H9 (cell line): ENCODE results near the gene SPSB4. TPM values are rescaled to one million over a fixed set of nuclear protein-coding genes. Genes with fewer than 3 reads are reported as not detected.

Experiments
- DNase-seq: peaks from one replicate; pipeline ENCODE4 v3.0.0-alpha.2; 2017
- H2AFZ ChIP-seq: one replicate; pipeline ENCODE4 v1.6.1; 2013; ENCODE audit warnings: mild to moderate bottlenecking, low read length, control low read depth, moderate library complexity
- H2AK5ac ChIP-seq: 2 replicates; pipeline ENCODE4 v1.6.1; 2013; ENCODE audit warnings: low read length, control low read depth, mixed read lengths; ENCODE audit not compliant: insufficient read length
- H2BK120ac ChIP-seq: one replicate; pipeline ENCODE4 v1.6.1; 2013; ENCODE audit warnings: low read depth, mild to moderate bottlenecking, low read length, control low read depth, inconsistent platforms; ENCODE audit not compliant: poor library complexity, severe bottlenecking
- H2BK12ac ChIP-seq: 2 replicates; pipeline ENCODE4 v1.6.1; 2013; ENCODE audit warnings: low read length, control low read depth, mixed read lengths, low read depth; ENCODE audit not compliant: insufficient read length
- H2BK15ac ChIP-seq: 2 replicates; pipeline ENCODE4 v1.6.1; 2013; ENCODE audit warnings: low read depth, low read length, control low read depth
- H2BK20ac ChIP-seq: one replicate; pipeline ENCODE4 v1.6.1; 2013; ENCODE audit warnings: low read depth, mild to moderate bottlenecking, low read length, control low read depth, inconsistent platforms; ENCODE audit not compliant: poor library complexity, severe bottlenecking
- H2BK5ac ChIP-seq: 2 replicates; pipeline ENCODE4 v1.6.1; 2013; ENCODE audit warnings: low read length, control low read depth, mixed read lengths; ENCODE audit not compliant: insufficient read length
- H3K14ac ChIP-seq: 2 replicates; pipeline ENCODE4 v1.6.1; 2013; ENCODE audit warnings: low read length, control low read depth; ENCODE audit not compliant: insufficient read depth
- H3K18ac ChIP-seq: 2 replicates; pipeline ENCODE4 v1.6.1; 2013; ENCODE audit warnings: low read depth, mild to moderate bottlenecking, mixed read lengths, low read length, control low read depth; ENCODE audit not compliant: insufficient read length
- H3K23ac ChIP-seq: 2 replicates; pipeline ENCODE4 v1.6.1; 2013; ENCODE audit warnings: low read length, control low read depth, mixed read lengths, low read depth; ENCODE audit not compliant: insufficient read length
- H3K23me2 ChIP-seq: 2 replicates; pipeline ENCODE4 v1.6.1; 2013; ENCODE audit warnings: low read depth, mild to moderate bottlenecking, mixed read lengths, low read length, control low read depth; ENCODE audit not compliant: insufficient read length, poor library complexity, severe bottlenecking
- H3K27ac ChIP-seq: 2 replicates; pipeline ENCODE4 v1.5.1; 2013; ENCODE audit warnings: low read length, control low read depth, mixed read lengths, low read depth; ENCODE audit not compliant: insufficient read length
- H3K27me3 ChIP-seq: 2 replicates; pipeline ENCODE4 v1.6.1; 2013; ENCODE audit warnings: low read length, control low read depth, inconsistent platforms; ENCODE audit not compliant: insufficient read depth
- H3K4ac ChIP-seq: 2 replicates; pipeline ENCODE4 v1.6.1; 2013; ENCODE audit warnings: low read depth, mild to moderate bottlenecking, control low read depth, inconsistent platforms, low read length, moderate library complexity
- H3K4me1 ChIP-seq: 2 replicates; pipeline ENCODE4 v1.6.1; 2013; ENCODE audit warnings: low read length, control low read depth, inconsistent platforms; ENCODE audit not compliant: insufficient read depth
- H3K4me2 ChIP-seq: 2 replicates; pipeline ENCODE4 v1.6.1; 2013; ENCODE audit warnings: low read length, control low read depth, mixed read lengths; ENCODE audit not compliant: insufficient read length, insufficient read depth
- H3K56ac ChIP-seq: 2 replicates; pipeline ENCODE4 v1.6.1; 2013; ENCODE audit warnings: low read depth, mild to moderate bottlenecking, mixed read lengths, low read length, control low read depth; ENCODE audit not compliant: insufficient read length
- H3K79me1 ChIP-seq: 2 replicates; pipeline ENCODE4 v1.6.1; 2013; ENCODE audit warnings: low read depth, mild to moderate bottlenecking, moderate library complexity, low read length, control low read depth, inconsistent platforms; ENCODE audit not compliant: insufficient read depth, poor library complexity, severe bottlenecking
- H3K79me2 ChIP-seq: 2 replicates; pipeline ENCODE4 v1.6.1; 2013; ENCODE audit warnings: low read length, control low read depth, inconsistent platforms; ENCODE audit not compliant: insufficient read depth
- H3K9ac ChIP-seq: 2 replicates; pipeline ENCODE4 v1.6.1; 2013; ENCODE audit warnings: low read length, control low read depth, mixed read lengths; ENCODE audit not compliant: insufficient read length; ENCODE audit errors: extremely low read depth
- H3K9me3 ChIP-seq: one replicate; pipeline ENCODE4 v1.6.1; 2013; ENCODE audit warnings: low read depth, low read length, inconsistent platforms; ENCODE audit not compliant: control insufficient read depth
- H3T11ph ChIP-seq: one replicate; pipeline ENCODE4 v1.6.1; 2013; ENCODE audit warnings: mild to moderate bottlenecking, low read length, control low read depth, inconsistent platforms
- H4K20me1 ChIP-seq: one replicate; pipeline ENCODE4 v1.6.1; 2013; ENCODE audit not compliant: control insufficient read depth, insufficient read length, insufficient read depth
- H4K5ac ChIP-seq: 2 replicates; pipeline ENCODE4 v1.6.1; 2013; ENCODE audit warnings: low read depth, mild to moderate bottlenecking, mixed read lengths, low read length, control low read depth; ENCODE audit not compliant: insufficient read length
- H4K8ac ChIP-seq: replicated peaks from 2 replicates; pipeline ENCODE4 v1.6.1; 2013; ENCODE audit warnings: low read length, control low read depth, mixed read lengths, low read depth; ENCODE audit not compliant: insufficient read length
- H4K91ac ChIP-seq: 2 replicates; pipeline ENCODE4 v1.6.1; 2013; ENCODE audit warnings: low read depth, mild to moderate bottlenecking, moderate library complexity, mixed read lengths, low read length, control low read depth; ENCODE audit not compliant: insufficient read length
- H3K27ac Mint-ChIP-seq, 3 experiments: 2 replicates in 2 of 3; 3 replicates in 1 of 3; pipeline ENCODE4 v1.8.0; 2020 to 2021; ENCODE audit warnings: mixed read lengths in 3 of 3, mild to moderate bottlenecking in 1 of 3, moderate library complexity in 1 of 3
- H3K27me3 Mint-ChIP-seq: 2 replicates; pipeline ENCODE4 v1.8.0; 2021; ENCODE audit warnings: low read depth, mild to moderate bottlenecking, moderate library complexity, mixed read lengths
- H3K36me3 Mint-ChIP-seq, 3 experiments: 2 replicates in 2 of 3; 3 replicates in 1 of 3; pipeline ENCODE4 v1.8.0; 2020 to 2021; ENCODE audit warnings: low read depth in 3 of 3, mixed read lengths in 3 of 3; ENCODE audit not compliant: insufficient read depth in 1 of 3
- H3K4me1 Mint-ChIP-seq, 2 experiments: 2 replicates each; pipeline ENCODE4 v1.8.0; 2020; ENCODE audit warnings: mixed read lengths in 2 of 2
- H3K4me3 Mint-ChIP-seq, 2 experiments: 2 replicates in 1 of 2; 3 replicates in 1 of 2; pipeline ENCODE4 v1.8.0; 2020 to 2021; ENCODE audit warnings: mild to moderate bottlenecking in 2 of 2, mixed read lengths in 2 of 2, moderate library complexity in 1 of 2
- H3K9me3 Mint-ChIP-seq, 2 experiments: 2 replicates in 1 of 2; 3 replicates in 1 of 2; pipeline ENCODE4 v1.8.0; 2020; ENCODE audit warnings: mild to moderate bottlenecking in 2 of 2, mixed read lengths in 2 of 2, moderate library complexity in 1 of 2
- WGBS: extraction: QIAGEN DNeasy Blood & Tissue Kit; methylation state at CpG from one replicate; pipeline ENCODE4 v1.1.7; 2013; ENCODE audit warnings: missing lambda C conversion rate, low lambda C conversion rate, mixed read lengths; ENCODE audit not compliant: insufficient read length; ENCODE audit errors: extremely low coverage; 5-methylcytosine and 5-hydroxymethylcytosine counted together
- total RNA-seq: library from RNA; stranded (reverse); gene quantifications from 2 replicates; pipeline ENCODE4 v1.2.1, GENCODE V29; 2021
- TF ChIP-seq, protein P1 (sequence below): fragments of 200-600 bp; sonication (generic); conservative IDR thresholded peaks from 3 replicates; pipeline ENCODE4 v1.8.0; 2021; ENCODE audit warnings: antibody characterized with exemption, mild to moderate bottlenecking

SPSB4 gene
- total RNA-seq, 1 experiment from 2014 or later, result 6.2 TPM

DNA sequence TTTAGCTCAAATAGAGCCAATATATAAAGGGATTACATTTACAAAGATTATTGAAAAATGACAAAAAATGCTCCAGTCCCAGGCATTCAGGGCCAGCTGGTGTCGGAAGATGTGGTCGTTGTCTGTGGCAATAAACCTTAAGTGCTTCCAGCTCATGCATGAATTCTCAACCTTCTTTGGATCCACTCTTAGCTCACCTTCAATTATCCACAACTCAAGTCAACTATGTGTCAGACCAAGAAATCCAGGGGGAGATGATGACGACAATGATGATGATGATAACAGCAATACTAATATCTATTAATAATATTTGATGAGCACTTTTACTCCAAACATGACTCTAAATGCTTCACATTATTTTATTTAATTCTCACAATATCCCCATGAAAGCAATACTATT is 126.9 kb downstream of the SPSB4 start:
- Histone ChIP-seq H4K8ac (no peak overlapping the region), H3K56ac (no peak overlapping the region), H2BK20ac (no peak overlapping the region), H3K4me1 (no peaks in the 10 kb centered on the region; the same call in 1 of the 2 replicates), H3K18ac (no peak overlapping the region), H2BK5ac (no peak overlapping the region), H4K20me1 (no peaks in the 10 kb centered on the region), H3K23ac (no peak overlapping the region), H3K4ac (no peak overlapping the region), H3T11ph (no peak overlapping the region), H2AFZ (no peak overlapping the region), H3K9me3 (no peaks in the 10 kb centered on the region), H3K4me2 (no peak overlapping the region), H3K27me3 (no peaks in the 10 kb centered on the region), H3K23me2 (no peaks in the 10 kb centered on the region), H2BK15ac (no peak overlapping the region), H4K91ac (no peak overlapping the region), H3K79me2 (no peaks in the 10 kb centered on the region), H3K27ac (no peak overlapping the region), H2AK5ac (no peak overlapping the region), H2BK120ac (no peak overlapping the region), H3K9ac (no peak overlapping the region), H2BK12ac (no peak overlapping the region), H3K14ac (no peak overlapping the region), H4K5ac (no peak overlapping the region), H3K79me1 (no peaks in the 10 kb centered on the region)
- no peak overlapping the region for H3K4me3 Mint-ChIP-seq
- TF ChIP-seq, protein P1, sequence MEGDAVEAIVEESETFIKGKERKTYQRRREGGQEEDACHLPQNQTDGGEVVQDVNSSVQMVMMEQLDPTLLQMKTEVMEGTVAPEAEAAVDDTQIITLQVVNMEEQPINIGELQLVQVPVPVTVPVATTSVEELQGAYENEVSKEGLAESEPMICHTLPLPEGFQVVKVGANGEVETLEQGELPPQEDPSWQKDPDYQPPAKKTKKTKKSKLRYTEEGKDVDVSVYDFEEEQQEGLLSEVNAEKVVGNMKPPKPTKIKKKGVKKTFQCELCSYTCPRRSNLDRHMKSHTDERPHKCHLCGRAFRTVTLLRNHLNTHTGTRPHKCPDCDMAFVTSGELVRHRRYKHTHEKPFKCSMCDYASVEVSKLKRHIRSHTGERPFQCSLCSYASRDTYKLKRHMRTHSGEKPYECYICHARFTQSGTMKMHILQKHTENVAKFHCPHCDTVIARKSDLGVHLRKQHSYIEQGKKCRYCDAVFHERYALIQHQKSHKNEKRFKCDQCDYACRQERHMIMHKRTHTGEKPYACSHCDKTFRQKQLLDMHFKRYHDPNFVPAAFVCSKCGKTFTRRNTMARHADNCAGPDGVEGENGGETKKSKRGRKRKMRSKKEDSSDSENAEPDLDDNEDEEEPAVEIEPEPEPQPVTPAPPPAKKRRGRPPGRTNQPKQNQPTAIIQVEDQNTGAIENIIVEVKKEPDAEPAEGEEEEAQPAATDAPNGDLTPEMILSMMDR, result no peak
- H3K36me3 Mint-ChIP-seq, result peaks cover 0 to 11% (median 3%) of the 10 kb centered on the region in 3 experiments; a peak in 6 of 7 replicates
- no peak overlapping the region for H3K27ac Mint-ChIP-seq
- no peaks in the 10 kb centered on the region; the same call in 1 of the 2 replicates for H3K27me3 Mint-ChIP-seq
- DNase-seq, result no peak
- no CpG with 5 or more reads among the region's 3 CpGs for WGBS
- H3K4me1 Mint-ChIP-seq, result peaks cover 9% of the 10 kb centered on the region in 2 experiments
- H3K9me3 Mint-ChIP-seq, result peaks cover 14 to 16% of the 10 kb centered on the region in 2 experiments; a peak in 4 of 5 replicates
